HG02884 (cell line): ENCODE results near the gene ITGA5.
"Not testable (repeated sequence)": the region's sequence is repeated elsewhere in the genome, so short reads cannot be mapped to it uniquely, and the experiment has no call there.

Experiments
- ATAC-seq: cut with Tn5 transposase; IDR thresholded peaks from one replicate; pipeline ENCODE4 v1.9.1; 2021; ENCODE audit warnings: mild to moderate bottlenecking, moderate library complexity; ENCODE audit not compliant: unreplicated experiment

ITGA5 gene

DNA sequence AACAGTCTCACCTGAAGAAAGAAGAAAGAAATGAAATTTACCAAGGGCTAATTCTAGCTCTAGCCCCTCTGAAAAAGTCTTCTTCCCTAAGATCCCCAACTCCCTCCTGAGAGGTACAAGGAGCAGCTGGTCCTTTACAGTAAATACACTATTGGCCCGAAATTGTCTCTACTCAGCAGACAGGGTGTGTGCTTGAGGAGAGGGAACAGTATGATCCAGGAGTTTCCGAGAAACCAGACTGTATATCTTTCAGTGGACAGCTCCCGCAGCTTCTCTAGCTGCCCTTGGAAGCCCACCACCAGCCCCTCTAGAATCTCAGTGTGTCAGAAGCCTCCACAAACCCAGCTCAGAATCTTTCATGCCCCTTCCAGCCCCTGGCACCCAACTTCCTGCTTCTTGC, 62.8 kb downstream of the ITGA5 start:
- no peak for ATAC-seq

DNA sequence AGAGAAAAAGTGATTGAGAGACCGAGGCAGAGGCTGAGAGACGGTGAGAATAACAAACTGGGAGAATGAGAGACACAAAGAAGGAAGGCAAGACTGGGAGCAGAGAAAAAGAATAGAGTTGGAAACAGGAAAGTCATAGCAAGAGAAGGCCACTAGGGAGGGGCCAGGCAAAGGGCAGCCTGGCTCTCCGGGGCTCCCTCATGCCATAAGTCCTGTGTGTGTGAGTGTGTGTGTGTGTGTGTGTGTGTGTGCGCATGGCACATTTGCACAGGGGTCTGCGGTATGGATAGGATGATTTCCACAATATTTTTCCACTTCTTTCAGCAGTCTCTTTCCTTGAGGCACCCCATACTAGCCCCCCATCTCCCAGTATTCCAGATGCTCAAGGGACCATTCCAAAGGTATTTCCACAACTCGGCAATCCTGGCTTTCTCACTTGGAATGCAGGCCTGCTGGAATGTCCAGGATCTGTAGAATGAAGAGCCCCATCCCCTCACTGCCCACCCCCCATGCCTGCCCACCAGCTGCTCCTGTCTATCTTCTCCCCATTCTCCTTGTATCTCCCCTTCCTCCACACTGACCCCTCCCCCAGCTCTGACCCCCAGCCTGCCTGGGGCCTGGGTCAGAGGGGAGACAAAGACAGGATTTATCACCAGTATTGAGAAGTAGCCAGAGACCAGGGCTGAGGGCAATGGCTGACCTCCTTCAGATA, 63.8 kb downstream of the ITGA5 start:
- no peak for ATAC-seq

DNA sequence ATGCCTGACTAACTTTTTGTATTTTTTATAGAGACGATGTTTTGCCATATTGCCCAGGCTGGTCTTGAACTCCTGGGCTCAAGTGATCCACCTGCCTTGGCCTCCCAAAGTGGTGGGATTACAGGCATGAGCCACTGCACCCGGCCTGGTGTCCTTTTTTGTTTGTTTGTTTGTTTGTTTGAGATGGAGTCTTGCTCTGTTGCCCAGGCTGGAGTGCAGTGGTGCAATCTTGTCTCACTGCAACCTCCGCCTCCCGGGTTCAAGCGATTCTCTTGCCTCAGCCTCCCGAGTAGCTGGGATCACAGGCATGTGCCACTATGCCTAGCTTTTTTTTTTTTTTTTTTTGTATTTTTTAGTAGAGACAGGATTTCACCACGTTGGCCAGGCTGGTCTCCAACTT, 64.8 kb downstream of the ITGA5 start:
- ATAC-seq = not testable (repeated sequence)

DNA sequence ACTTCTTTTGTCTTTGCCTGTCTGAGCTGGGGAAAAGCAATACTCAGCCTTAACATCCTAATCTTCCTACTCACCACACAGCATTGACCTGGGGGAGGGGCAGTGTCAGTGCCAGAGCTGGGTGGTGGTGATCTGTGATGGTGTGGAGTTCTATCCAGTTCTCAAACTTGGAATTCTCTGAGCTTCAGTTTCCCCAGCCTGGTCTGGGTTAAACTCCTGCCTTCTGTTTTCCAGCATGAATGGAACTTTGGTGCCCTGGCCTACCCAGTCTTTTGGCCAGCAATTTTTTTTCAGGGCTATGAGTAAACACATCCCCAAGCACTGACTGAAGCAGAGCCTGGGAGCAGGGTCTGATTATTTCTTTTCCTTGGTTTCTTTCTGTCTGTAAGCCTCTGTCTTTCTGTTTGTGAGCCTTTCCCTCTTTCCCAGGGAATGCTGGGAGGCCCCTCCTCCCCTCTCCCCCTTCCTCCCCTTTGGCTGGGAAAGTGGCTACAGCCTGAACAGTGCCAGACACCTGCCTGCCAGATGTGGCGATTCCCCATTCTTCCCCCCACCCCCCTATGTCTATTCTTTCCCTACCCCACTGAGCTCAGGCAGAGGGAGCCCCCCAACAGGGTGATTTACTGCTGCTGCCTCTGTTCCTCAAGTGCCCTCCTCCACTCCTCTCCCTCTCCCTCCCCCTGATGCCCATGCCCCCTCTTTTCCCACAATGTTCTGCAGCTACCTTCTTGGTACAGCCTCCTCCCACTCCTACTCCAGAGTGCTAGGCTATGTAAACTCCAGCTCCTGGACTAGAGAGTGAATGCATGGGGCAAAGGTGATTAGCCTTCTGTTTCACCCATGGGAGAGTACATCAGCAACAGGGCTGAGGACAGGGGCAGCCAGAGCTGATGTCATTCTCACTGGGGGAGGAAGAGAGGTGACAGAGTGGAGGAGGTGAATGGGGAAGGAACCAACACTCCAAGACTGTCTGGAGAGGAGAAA, 65.9 kb downstream of the ITGA5 start:
- ATAC-seq = no peak

DNA sequence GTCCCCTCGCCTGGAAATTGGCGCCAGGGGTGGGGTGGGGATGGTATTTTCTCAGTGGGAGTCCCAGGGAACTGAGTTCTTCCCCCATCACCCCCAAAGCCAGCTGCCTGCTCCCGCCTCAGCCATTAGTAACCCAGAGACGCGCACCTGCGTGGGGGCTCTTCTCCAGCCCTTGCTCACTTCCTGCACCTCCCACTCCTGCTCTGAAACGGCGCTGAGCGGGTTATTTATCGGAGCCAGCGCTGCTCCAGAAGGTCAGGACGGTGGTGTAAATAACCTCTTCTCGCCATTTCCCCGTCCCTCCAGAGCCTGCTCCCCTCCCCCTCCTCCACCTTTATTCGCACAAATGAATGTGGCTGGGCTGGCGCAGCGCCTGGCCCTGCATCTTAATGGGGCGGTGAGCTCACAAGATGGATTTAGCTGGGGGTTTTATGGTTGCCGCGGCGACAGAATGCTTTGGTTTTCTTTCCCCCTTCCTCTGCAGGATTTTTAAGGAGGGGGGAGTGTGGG, 67.0 kb downstream of the ITGA5 start:
- no peak for ATAC-seq

DNA sequence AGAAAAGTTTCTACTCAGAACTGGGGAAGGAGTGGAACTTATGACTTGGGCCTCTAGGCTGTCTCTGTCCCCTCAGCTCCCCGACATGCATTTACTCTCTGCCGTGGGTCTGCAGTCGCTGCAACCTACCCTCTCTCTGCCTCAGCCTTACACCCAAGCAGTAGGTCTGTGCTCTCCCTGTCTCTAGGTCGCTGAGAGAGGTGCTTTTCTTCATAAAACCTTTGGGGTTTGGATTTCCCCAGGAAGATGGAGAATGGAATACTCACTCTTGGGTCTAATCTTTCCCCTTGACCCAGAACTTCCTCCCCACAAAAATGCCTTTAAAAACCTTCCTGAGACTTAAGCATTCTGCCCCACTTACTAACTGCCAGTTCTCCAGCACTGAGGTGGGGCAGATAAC, 67.7 kb downstream of the ITGA5 start:
- ATAC-seq = no peak

DNA sequence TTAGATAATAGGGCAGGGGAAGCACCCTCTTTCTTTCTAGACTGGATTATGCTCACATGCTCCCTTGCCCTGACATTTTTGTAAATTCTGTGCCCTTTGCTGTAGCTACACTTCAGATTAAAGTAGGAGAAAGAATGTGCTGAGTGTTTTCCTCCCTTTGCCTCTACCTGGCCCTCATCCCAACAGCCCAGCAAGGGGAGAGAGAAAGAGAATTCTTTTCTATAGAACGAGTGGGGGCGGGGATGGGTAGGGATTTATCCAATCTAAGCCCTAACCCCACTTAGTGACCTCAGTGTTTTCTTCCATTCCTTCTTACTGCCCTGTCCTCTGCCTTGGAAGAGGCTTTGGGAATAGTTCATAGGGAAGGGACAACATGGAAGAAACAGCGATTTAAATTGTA, 68.3 kb downstream of the ITGA5 start:
- ATAC-seq = no peak

DNA sequence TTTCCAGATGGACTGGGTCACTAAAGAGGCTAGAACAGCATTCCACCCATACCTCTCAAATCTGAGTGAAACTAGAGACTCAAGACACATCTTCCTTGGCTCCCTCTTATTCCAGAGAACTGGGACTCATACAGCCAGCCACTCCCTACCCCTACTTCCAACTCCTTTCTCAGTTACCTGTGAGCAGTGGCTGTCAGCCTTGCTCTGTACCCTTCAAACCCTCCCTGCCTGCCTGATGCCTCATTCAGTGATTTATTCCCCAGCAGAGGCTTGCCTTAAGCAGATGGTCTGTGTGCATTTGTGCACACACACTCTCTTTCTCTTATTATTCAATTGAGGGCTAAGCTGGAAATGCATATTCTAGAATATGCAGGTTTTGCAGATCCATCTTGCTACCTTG, 69.4 kb downstream of the ITGA5 start:
- ATAC-seq = no peak

DNA sequence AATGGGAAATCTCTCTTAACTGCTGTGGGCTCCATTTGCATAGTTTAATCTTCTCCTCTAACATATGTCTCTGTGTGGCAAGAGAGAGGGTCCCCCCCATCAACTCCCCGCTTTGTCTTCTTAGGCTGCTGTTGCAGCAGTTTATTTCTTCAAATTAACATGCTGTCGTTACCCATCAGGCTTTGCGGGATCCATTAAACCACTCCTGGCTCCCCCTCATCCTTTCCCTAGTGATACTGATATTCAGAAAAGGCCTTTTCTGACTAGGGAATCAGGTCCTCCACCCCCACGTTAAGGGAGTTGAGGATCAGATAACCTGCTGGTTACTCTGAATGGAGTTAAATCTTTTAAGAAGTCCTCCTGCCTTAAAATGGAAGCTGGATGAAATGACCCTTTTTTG, 70.0 kb downstream of the ITGA5 start:
- ATAC-seq = no peak
